Breast epithelium (tissue), 3 donors: ENCODE measurements around the gene HSPA4.

Experiments
- CTCF ChIP-seq, 3 donors: fragments of 450-650 bp; IDR thresholded peaks; one replicate each; pipeline ENCODE4 v1.5.1; 2016 to 2017; ENCODE audit warnings: antibody characterized with exemption in 3 of 3, mild to moderate bottlenecking in 3 of 3, moderate library complexity in 3 of 3
- POLR2A ChIP-seq: fragments of 450-650 bp; IDR thresholded peaks from one replicate; pipeline ENCODE4 v1.6.1; 2016; ENCODE audit warnings: antibody characterized with exemption, mild to moderate bottlenecking, moderate library complexity
- POLR2AphosphoS5 ChIP-seq, 3 donors: sonication (generic); formaldehyde crosslinking; IDR thresholded peaks; one replicate each; pipeline ENCODE4 v1.6.1; 2017; ENCODE audit warnings: antibody characterized with exemption in 3 of 3

GRCh38 chr5:133150909-133151544, 99.2 kb downstream of the HSPA4 start:
- TF ChIP-seq CTCF (IDR thresholded peaks at IDR 0.05) (no peak), POLR2A (no peak), POLR2AphosphoS5 (IDR thresholded peaks at IDR 0.05) (no peak)
